ENCODE measurements around the gene FER1L5. TPM values are rescaled to one million over a fixed set of nuclear protein-coding genes. Genes with fewer than 3 reads are reported as not detected.

The FER1L5 gene
- 0.34 TPM in 1 of 2 replicates, not detected in the other for total RNA-seq

GRCh38 chr2:96642564-96643360, at the start of gene FER1L5:
Gene FER1L5 (plus strand): TSS chr2:96642764. CDS start chr2:96642837, 73 bp downstream.

DNA sequence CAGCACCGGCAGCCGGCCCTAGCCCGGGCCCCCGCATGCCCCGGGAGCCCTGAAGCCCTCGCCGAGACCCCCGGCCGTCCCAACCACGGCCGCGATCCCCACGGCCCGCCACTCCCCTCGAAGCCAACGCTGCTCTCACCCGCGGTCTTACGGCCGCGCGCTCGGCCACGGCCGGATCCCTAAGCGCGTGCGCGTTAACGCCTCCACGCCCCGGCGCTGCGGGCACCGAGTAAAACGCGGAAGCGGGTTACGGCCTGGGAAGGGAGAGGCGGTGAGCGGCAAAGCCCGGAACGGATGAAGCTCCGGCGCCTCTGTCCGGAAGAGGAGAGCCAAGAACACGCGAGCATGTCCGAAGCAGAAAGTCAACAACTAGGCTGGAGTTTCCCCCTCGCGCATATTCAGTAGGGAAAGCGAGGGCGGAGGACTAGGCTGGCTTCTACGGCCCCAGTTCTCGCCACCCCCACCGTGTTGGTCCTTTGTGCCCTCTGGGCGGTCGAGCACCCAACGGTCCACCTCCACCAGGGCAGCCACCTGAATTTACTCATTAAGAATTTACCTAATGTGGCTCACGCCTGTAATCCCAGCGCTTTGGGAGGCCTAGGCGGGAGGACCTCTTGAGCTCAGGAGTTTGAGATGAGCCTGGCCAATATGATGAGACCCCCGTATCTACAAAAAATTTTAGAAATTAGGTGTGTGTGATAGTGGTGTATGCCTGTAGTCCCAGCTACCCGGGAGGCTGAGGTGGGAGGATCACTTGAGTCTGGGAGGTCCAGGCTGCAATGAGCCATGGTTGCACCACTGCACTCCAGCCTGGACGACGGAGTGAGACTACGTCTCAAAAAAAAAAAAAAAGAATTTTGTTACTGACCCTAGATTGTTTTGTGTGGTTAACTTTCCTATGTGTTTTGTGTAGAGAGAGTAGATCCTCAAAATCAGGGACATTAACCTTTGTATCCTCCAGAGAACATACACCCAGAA, 4.1 kb upstream of the FER1L5 start, which contains the start of gene KANSL3:
Gene KANSL3 (minus strand): TSS at position 169 of the 978 bp plus-strand sequence. CDS start 1,177 bp downstream, outside the sequence.

DNA sequence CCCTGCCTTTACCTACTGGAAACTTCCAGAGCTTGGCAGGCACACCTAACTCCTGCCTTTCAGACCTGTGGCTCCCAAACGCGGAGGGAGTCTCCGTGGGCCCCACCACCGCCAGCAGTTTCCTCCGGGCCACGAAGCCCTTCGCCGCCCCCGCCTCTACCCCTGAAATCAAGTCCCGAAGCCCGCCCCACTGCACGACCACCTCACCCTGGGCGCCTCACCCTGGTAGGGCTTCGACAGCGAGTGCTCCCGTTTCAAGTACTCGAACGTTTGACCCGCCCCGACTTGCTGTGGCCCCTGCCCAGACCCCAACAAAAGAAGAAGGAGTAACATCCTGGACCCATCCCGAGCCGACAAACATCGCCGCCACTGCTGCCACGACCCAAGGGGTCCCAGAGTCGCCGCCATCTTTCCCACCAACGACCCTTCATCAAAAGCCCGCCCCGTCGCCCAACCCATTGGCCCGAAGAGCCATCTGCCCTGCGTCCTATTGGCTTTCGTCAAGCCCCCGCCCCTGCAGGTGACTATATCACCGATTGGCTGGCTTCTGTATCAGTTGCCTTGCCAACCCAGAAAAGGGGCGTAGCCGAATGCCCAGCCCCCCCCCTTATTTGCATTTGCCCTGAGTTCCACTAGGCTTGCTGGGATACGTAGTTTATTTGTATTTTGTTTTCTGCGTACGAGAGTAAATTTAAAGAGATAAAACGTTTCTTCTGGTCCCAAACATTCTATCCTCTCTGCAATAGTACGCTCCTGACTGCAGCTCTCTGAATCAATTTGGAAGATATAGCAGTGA, 97.3 kb downstream of the FER1L5 start, which contains the start of gene LMAN2L:
Gene LMAN2L (minus strand): TSS at position 432 of the 796 bp plus-strand sequence. CDS start 24 bp downstream, at position 408.

Other genes with a start within 250 kb of the FER1L5 start
- gene NEURL3, start 137.4 kb upstream of the FER1L5 start, total RNA-seq, result not detected in 2 replicates
- gene ARID5A, start 106.0 kb upstream of the FER1L5 start, total RNA-seq, result 7.7 and 12.9 TPM in 2 replicates
- gene KANSL3, start 4.5 kb upstream of the FER1L5 start, total RNA-seq, result 17.2 and 20.1 TPM in 2 replicates
- 12.6 and 16.2 TPM in 2 replicates for gene LMAN2L, start 97.3 kb downstream of the FER1L5 start, total RNA-seq
- 4.2 and 7.6 TPM in 2 replicates for gene CNNM4, start 118.1 kb downstream of the FER1L5 start, total RNA-seq
- 3.0 and 3.2 TPM in 2 replicates for gene CNNM3, start 173.5 kb downstream of the FER1L5 start, total RNA-seq
- 0.65 and 0.78 TPM in 2 replicates for gene ANKRD23, start 201.3 kb downstream of the FER1L5 start, total RNA-seq
- gene ANKRD39, start 215.3 kb downstream of the FER1L5 start, total RNA-seq, result 19.2 and 19.5 TPM in 2 replicates
- 14.0 and 14.4 TPM in 2 replicates for gene SEMA4C, start 227.3 kb downstream of the FER1L5 start, total RNA-seq